LNCAP (cell line): ENCODE measurements around the gene APCDD1L.

Source experiments
- CTCF ChIP-seq: fragments of 450-650 bp; IDR thresholded peaks from 2 replicates; pipeline ENCODE4 v1.5.1; 2017; ENCODE audit warnings: mild to moderate bottlenecking

Gene APCDD1L

GRCh38 chr20:58496429-58496769 is 18.8 kb downstream of the APCDD1L start:
- no peak for TF ChIP-seq CTCF

- TF ChIP-seq CTCF = no peak
Observed at GRCh38 chr20:58495623-58496428, 19.4 kb downstream of the APCDD1L start.

- TF ChIP-seq CTCF = no peak
Observed at GRCh38 chr20:58494923-58495622, 20.1 kb downstream of the APCDD1L start.

- no peak for TF ChIP-seq CTCF
Observed at GRCh38 chr20:58492795-58493524, 22.2 kb downstream of the APCDD1L start.

DNA sequence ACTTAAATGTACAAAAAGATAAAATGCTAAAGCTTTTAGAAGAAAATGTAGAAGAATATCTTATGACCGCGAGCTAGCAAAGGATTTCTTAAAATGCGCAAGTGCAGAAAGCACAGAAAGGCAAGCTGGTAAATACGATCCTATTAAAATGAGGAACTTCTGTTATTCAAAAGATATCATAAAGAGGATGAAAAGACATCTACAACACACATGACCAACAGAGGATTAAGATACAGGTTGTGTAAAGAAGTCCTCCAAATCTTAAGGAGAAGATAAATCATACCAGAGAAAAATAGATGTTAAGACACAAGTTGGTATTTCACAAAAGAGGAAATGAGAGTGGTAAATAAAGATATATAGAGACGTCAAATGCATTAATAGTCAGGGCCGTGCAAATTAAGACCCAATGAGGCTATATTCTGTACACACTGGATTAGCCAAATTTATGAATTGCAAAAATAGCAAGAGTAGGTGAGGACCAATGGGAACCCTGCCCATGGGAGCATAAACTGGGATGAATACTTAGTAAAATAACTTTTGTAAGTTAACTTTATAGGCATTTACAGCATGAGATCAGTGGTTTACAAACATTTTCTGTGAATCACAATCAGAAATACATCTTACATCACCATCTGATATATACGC is 23.0 kb downstream of the APCDD1L start:
- no peak for TF ChIP-seq CTCF

DNA sequence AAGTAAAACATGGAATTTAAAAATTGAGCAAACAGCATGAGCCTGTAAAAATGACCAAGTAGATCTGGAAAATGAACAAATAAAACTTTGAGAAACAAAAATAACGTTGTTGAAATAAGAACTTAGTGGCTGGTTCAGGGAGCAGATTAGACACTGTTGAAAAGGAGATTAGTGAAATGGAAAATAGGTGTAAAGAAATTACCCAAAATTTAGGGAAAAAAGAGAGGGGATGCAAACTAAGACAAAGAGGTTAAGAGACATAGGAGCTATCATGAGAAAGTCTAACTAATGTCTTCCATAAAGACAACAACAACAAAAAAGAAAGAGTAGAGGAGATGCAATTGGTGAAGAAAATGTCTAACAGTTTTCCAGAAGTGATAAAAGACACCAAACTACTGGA is 29.0 kb downstream of the APCDD1L start:
- no peak for TF ChIP-seq CTCF

GRCh38 chr20:58485393-58485792 is 29.8 kb downstream of the APCDD1L start:
- TF ChIP-seq CTCF = no peak
